CD14-positive monocyte (primary cell): Measurements from ENCODE around the gene C5. TPM values are rescaled to one million over a fixed set of nuclear protein-coding genes. Genes with fewer than 3 reads are reported as not detected.

Source experiments
- DNase-seq, 3 donors: peaks; one replicate each; pipeline ENCODE4 v3.0.0-alpha.2; 2011 to 2022
- H2AFZ ChIP-seq: 2 replicates; pipeline ENCODE4 v1.6.0; 2012; ENCODE audit warnings: mild to moderate bottlenecking, low read depth, low read length, inconsistent platforms; ENCODE audit not compliant: insufficient read depth, poor library complexity, severe bottlenecking
- H3K27ac ChIP-seq, 2 donors: 1 replicate in 1 of 2; 2 replicates in 1 of 2; pipeline ENCODE4 v1.5.1; 2012 to 2013; ENCODE audit warnings: low read length in 2 of 2, control low read depth in 1 of 2, inconsistent platforms in 1 of 2, low read depth in 1 of 2, mild to moderate bottlenecking in 1 of 2
- H3K27me3 ChIP-seq, 2 donors: one replicate each; pipeline versions ENCODE4 v1.6.0 to v1.6.1; 2011 to 2013; ENCODE audit warnings: low read length in 2 of 2; ENCODE audit not compliant: control insufficient read depth in 2 of 2, insufficient read depth in 2 of 2
- H3K36me3 ChIP-seq, 2 donors: replicated peaks in 1 of 2; 1 replicate in 1 of 2; 2 replicates in 1 of 2; pipeline versions ENCODE4 v1.5.1 to v1.6.1; 2012 to 2013; ENCODE audit warnings: low read length in 2 of 2, control low read depth in 1 of 2, inconsistent platforms in 1 of 2, mild to moderate bottlenecking in 1 of 2; ENCODE audit not compliant: insufficient read depth in 2 of 2, control insufficient read depth in 1 of 2
- H3K4me1 ChIP-seq, 2 donors: 1 replicate in 1 of 2; 2 replicates in 1 of 2; pipeline versions ENCODE4 v1.5.1 to v1.6.1; 2012 to 2013; ENCODE audit warnings: low read length in 2 of 2, control low read depth in 1 of 2, inconsistent platforms in 1 of 2, mild to moderate bottlenecking in 1 of 2, moderate library complexity in 1 of 2; ENCODE audit not compliant: insufficient read depth in 2 of 2, control insufficient read depth in 1 of 2
- H3K4me2 ChIP-seq: replicated peaks from 2 replicates; pipeline ENCODE3; 2012; ENCODE audit warnings: low read length, moderate library complexity, mild to moderate bottlenecking; ENCODE audit not compliant: poor library complexity, severe bottlenecking; ENCODE audit errors: extremely low read depth
- H3K4me3 ChIP-seq, 3 experiments: fragments of 200-600 bp in 1 of 3; sonication (generic) in 1 of 3; replicated peaks in 1 of 3; 1 replicate in 2 of 3; 2 replicates in 1 of 3; pipeline ENCODE4 v1.5.1; 2011 to 2013; ENCODE audit warnings: low read length in 3 of 3, mild to moderate bottlenecking in 3 of 3, control low read depth in 2 of 3, low read depth in 2 of 3, inconsistent platforms in 1 of 3, moderate library complexity in 1 of 3
- H3K79me2 ChIP-seq: 2 replicates; pipeline ENCODE4 v1.6.0; 2012; ENCODE audit warnings: mild to moderate bottlenecking, control low read depth, inconsistent platforms, low read length, moderate library complexity; ENCODE audit not compliant: insufficient read depth
- H3K9ac ChIP-seq: 2 replicates; pipeline ENCODE4 v1.6.0; 2017; ENCODE audit warnings: low read length, mild to moderate bottlenecking; ENCODE audit not compliant: insufficient read depth, poor library complexity, severe bottlenecking
- H3K9me3 ChIP-seq, 2 donors: replicated peaks in 1 of 2; 1 replicate in 1 of 2; 2 replicates in 1 of 2; pipeline versions ENCODE4 v1.5.1 to v1.6.1; 2012 to 2013; ENCODE audit warnings: low read length in 2 of 2, control low read depth in 1 of 2; ENCODE audit not compliant: control insufficient read depth in 1 of 2, insufficient read depth in 1 of 2
- H4K20me1 ChIP-seq: 2 replicates; pipeline ENCODE4 v1.6.0; 2012; ENCODE audit warnings: mild to moderate bottlenecking, low read length, control low read depth, moderate library complexity; ENCODE audit not compliant: insufficient read depth
- H3K27ac Mint-ChIP-seq, 7 donors: one replicate each; pipeline ENCODE4 v1.8.0; 2020; ENCODE audit warnings: mild to moderate bottlenecking in 7 of 7, mixed read lengths in 7 of 7, moderate library complexity in 6 of 7, inconsistent platforms in 2 of 7
- H3K27me3 Mint-ChIP-seq, 3 donors: one replicate each; pipeline ENCODE4 v1.8.0; 2021 to 2022; ENCODE audit warnings: low read depth in 3 of 3, mild to moderate bottlenecking in 3 of 3, mixed read lengths in 3 of 3, moderate library complexity in 3 of 3, inconsistent platforms in 1 of 3
- H3K36me3 Mint-ChIP-seq, 2 donors: one replicate each; pipeline ENCODE4 v1.8.0; 2020; ENCODE audit warnings: mixed read lengths in 2 of 2, inconsistent platforms in 1 of 2, mild to moderate bottlenecking in 1 of 2
- H3K4me1 Mint-ChIP-seq: one replicate; pipeline ENCODE4 v1.8.0; 2020; ENCODE audit warnings: mild to moderate bottlenecking, mixed read lengths
- H3K4me3 Mint-ChIP-seq, 2 donors: one replicate each; pipeline ENCODE4 v1.8.0; 2020; ENCODE audit warnings: mild to moderate bottlenecking in 2 of 2, mixed read lengths in 2 of 2, moderate library complexity in 1 of 2
- H3K9me3 Mint-ChIP-seq, 7 donors: one replicate each; pipeline ENCODE4 v1.8.0; 2020 to 2022; ENCODE audit warnings: mixed read lengths in 7 of 7, mild to moderate bottlenecking in 6 of 7, moderate library complexity in 6 of 7, inconsistent platforms in 2 of 7
- WGBS: methylation state at CpG from one replicate; pipeline ENCODE4 v1.1.5; 2013; ENCODE audit warnings: missing lambda C conversion rate; ENCODE audit not compliant: insufficient coverage; 5-methylcytosine and 5-hydroxymethylcytosine counted together
- intact Hi-C, 2 donors: fragments of 100-400 bp; cut with micrococcal nuclease; formaldehyde crosslinking; loops; one replicate each; pipeline versions ENCODE4 v1.15.0 to v1.15.1; 2023
- polyA plus RNA-seq, 3 donors: library from polyadenylated mRNA; depleted of rRNA in 1 of 3; unstranded in 2 of 3; stranded (reverse) in 1 of 3; fragments of 300-500 nt in 2 of 3; fragments of >200 nt in 1 of 3; fragmentation: Illumina TruSeq in 2 of 3; gene quantifications; 1 replicate in 2 of 3; 2 replicates in 1 of 3; pipeline ENCODE4 v1.2.3, GENCODE V29; 2012 to 2021
- TF ChIP-seq, protein P1 (sequence below): fragments of 200-600 bp; IDR thresholded peaks from one replicate; pipeline ENCODE4 v1.8.0; 2022; ENCODE audit warnings: antibody characterized with exemption, mild to moderate bottlenecking

Gene C5
- polyA plus RNA-seq, 3 donors, result 0.66 to 3.5 (median 1.2) TPM

DNA sequence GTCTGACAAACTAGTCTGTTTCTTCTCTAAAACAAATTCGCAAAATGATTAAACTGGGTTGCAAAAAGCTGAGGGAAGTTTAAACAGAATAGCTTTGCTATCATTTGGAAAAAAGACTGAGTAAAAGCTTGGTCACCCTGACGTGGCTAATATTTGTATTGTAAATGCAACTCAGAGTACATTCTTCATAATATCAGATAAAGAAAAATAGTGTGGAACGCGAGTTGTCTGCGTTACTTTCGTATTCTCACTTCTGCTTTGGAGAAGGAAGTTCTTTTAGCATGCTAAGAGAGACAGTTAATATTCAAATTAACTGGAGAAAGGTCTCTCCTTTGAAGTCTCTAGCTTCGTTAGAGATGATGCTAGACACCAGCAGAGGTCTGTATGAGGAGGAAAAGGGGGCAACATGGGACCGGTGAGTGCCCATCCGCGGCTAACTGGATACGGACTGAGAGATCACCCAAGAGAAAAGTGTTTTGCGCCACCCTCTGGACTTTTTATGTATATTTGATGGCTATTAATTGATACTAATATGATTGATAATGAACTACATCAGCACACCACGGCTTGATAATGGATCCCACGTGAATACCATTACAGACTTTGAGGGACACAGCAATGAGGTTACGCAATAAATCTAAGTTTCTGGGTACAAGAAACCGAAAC lies 21.8 kb upstream of the C5 start:
- H3K9me3 ChIP-seq, result no peaks in the 10 kb centered on the region
- peaks cover 0 to 6% (median 3%) of the 10 kb centered on the region in 7 donors for H3K9me3 Mint-ChIP-seq
- H4K20me1 ChIP-seq, result peaks cover 8% of the 10 kb centered on the region
- peak overlapping the region; percentile 83 for H3K9ac ChIP-seq
- no peaks in the 10 kb centered on the region for H3K36me3 ChIP-seq
- TF ChIP-seq, protein P1, sequence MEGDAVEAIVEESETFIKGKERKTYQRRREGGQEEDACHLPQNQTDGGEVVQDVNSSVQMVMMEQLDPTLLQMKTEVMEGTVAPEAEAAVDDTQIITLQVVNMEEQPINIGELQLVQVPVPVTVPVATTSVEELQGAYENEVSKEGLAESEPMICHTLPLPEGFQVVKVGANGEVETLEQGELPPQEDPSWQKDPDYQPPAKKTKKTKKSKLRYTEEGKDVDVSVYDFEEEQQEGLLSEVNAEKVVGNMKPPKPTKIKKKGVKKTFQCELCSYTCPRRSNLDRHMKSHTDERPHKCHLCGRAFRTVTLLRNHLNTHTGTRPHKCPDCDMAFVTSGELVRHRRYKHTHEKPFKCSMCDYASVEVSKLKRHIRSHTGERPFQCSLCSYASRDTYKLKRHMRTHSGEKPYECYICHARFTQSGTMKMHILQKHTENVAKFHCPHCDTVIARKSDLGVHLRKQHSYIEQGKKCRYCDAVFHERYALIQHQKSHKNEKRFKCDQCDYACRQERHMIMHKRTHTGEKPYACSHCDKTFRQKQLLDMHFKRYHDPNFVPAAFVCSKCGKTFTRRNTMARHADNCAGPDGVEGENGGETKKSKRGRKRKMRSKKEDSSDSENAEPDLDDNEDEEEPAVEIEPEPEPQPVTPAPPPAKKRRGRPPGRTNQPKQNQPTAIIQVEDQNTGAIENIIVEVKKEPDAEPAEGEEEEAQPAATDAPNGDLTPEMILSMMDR, result peak; percentile 51
- H2AFZ ChIP-seq, result peak overlapping the region; percentile 87
- H3K4me3 Mint-ChIP-seq, result peak overlapping the region; percentile 97 to 99
- peak overlapping the region; percentile 76 for H3K4me2 ChIP-seq
- WGBS, result 2% methylated on average over 5 of the region's 16 CpGs
- peak overlapping the region; percentile 92 to 99 (median 97) for H3K27ac Mint-ChIP-seq
- peak overlapping the region; percentile 62 to 98 (median 85) for H3K4me3 ChIP-seq
- H3K27me3 Mint-ChIP-seq, result peaks cover 0 to 2% (median 0%) of the 10 kb centered on the region in 3 donors
- peak; percentile 46 to 67 (median 57) for DNase-seq
- peaks cover under 1 to 4% of the 10 kb centered on the region in 2 donors for H3K36me3 Mint-ChIP-seq
- H3K4me1 ChIP-seq, result peaks cover 49 to 52% of the 10 kb centered on the region in 2 donors
- H3K4me1 Mint-ChIP-seq, result peaks cover 55% of the 10 kb centered on the region
- peak overlapping the region; percentile 94 to 97 for H3K27ac ChIP-seq
- H3K27me3 ChIP-seq, result no peaks in the 10 kb centered on the region
- H3K79me2 ChIP-seq, result peaks cover 67% of the 10 kb centered on the region
- intact Hi-C loops, result loop anchor here in 1 of 2 donors (5.0 kb wide), 1 partner anchor 320 kb away; no protein-coding TSS in a partner anchor

DNA sequence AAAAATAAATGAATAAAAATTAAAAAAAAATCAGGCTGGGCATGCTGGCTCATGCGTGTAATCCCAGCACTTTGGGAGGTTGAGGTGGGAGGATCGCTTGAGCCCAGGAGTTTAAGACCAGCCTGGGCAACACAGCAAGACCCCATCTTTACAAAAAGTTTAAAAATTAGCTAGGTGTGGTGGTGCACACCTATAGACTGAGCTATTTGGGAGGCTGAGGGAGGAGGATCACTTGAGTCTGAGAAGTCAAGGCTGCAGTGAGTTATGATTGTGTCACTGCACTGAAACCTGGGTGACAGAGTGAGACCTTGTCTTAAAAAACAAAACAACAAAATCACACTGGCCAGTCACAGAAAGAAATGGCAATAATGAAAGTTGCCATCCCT lies 21.3 kb upstream of the C5 start:
- Histone ChIP-seq H2AFZ (peak overlapping the region; percentile 87), H3K27ac (peak overlapping the region; percentile 86 to 97), H4K20me1 (peaks cover 3% of the 10 kb centered on the region), H3K9me3 (no peaks in the 10 kb centered on the region), H3K4me2 (peak overlapping the region; percentile 76), H3K4me1 (peaks cover 44 to 47% of the 10 kb centered on the region in 2 donors), H3K27me3 (no peaks in the 10 kb centered on the region), H3K4me3 (peak overlapping the region; percentile 62 to 98 (median 85)), H3K9ac (peak overlapping the region; percentile 83), H3K79me2 (peaks cover 62% of the 10 kb centered on the region), H3K36me3 (no peaks in the 10 kb centered on the region)
- Mint-ChIP-seq H3K27me3 (peaks cover 0 to 4% (median 0%) of the 10 kb centered on the region in 3 donors), H3K36me3 (peaks cover 2 to 8% of the 10 kb centered on the region in 2 donors), H3K9me3 (peaks cover 0 to 6% (median 3%) of the 10 kb centered on the region in 7 donors), H3K4me1 (peaks cover 50% of the 10 kb centered on the region), H3K4me3 (peak overlapping the region; percentile 97 to 99), H3K27ac (peak overlapping the region; percentile 92 to 99 (median 97))
- intact Hi-C loops, result loop anchor here in 1 of 2 donors (5.0 kb wide), 1 partner anchor 319 kb away; no protein-coding TSS in a partner anchor
- TF ChIP-seq, protein P1, result no peak
- DNase-seq, result peak in 2 of 3 donors; percentile 22 to 29
- no CpG with 5 or more reads among the region's 2 CpGs for WGBS
